NCI-H2081 (cell line): ENCODE results near the gene ZNF416.

ENCODE experiments used
- DNase-seq, 2 experiments: peaks; one replicate each; lab custom pipeline; 2025; lab: John Stamatoyannopoulos, UW

The ZNF416 gene

DNA sequence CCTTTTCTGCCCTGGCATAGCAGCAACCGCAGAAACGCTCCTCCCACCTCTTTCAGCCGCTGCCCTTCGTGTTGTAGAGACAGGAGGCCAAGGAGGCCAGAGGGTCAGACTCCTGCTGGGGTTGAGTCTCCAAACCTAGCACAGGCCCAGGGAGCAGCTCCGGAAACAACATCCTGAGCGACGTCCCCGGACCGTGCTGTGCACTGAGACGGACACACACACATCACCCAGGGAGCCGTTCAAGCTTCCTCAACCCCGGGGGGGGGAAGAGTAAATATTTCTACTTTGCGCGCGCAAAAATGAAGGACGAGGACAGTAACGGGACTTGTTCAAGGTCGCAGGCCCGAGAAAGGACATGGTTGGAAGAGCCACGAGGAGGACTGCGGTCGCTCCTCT is 19.7 kb downstream of the ZNF416 start:
- DNase-seq = no peak

DNA sequence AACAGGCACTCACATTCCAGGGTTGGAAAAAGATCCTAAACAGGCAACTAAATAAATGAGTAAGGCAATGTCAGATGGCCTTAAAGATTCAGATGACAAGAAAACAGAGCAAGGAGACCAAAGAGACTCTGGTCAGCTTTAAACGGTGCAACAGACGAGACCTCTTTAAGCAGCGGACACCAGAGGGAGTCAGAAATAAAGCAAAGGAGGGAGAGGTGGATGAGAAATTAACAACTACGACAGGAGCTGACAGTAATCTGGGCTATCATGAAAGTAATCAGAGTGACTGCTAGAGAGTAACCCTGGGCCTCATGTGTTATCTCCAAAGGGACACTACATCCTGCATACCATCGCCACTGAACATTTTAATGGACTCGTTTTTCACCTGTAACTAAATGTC is 20.2 kb downstream of the ZNF416 start:
- no peak for DNase-seq

DNA sequence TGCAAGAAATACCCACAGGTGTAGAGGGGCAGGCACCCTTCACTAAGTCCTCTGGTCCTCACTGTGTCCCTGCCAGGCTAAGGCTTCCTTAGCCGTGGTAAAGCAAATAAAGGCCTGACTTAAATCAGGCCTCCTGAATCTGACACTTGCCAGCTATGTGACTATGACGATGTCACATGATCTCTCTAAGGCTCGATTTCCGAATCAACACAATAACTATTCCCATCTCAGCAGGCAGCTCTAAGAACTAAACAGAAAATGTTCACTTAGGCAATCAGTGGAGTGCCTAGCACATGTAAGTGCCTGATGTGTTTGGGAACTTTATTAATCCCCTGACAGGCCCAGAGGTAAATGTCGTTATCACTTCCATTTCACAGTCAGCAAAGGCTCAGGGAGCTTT is 21.1 kb downstream of the ZNF416 start:
- no peak for DNase-seq

DNA sequence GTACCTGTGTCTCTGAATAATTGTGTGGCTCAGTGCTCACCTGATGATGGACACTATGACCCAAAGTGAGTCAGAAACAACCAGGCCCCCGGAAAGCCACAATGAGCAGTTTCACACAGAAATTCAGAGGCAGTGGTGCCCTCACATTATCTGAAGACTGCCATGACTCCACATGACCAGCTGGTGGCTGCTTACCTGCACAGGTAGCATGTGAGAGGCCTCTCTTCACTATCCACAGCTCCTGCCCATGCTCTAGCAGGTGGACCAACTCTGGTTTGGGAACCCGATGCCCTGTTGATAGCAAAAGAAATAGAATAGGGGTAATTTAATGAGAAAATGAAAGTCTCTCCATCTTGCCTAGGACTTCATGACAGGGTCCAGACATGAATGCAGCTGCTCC is 26.3 kb downstream of the ZNF416 start:
- DNase-seq = no peak

DNA sequence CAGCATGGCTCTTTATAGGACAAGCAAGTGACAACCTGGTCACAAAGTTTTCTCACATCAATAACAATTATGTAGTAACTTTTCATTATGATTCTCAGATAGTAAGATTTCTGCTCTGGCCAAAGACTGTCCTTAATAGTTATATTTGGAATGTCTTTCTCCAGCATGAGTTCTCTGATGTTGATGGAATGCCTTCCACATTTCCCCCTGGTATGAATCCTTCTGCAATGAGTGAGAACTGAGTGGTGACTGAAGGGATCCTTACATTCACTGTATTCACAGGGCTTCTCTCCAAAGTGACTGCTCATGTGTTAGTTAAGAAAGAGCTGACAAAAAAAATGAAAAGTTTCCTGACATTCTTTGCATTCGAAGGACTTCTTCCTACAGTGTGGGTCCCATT is 32.2 kb downstream of the ZNF416 start:
- DNase-seq = no peak

DNA sequence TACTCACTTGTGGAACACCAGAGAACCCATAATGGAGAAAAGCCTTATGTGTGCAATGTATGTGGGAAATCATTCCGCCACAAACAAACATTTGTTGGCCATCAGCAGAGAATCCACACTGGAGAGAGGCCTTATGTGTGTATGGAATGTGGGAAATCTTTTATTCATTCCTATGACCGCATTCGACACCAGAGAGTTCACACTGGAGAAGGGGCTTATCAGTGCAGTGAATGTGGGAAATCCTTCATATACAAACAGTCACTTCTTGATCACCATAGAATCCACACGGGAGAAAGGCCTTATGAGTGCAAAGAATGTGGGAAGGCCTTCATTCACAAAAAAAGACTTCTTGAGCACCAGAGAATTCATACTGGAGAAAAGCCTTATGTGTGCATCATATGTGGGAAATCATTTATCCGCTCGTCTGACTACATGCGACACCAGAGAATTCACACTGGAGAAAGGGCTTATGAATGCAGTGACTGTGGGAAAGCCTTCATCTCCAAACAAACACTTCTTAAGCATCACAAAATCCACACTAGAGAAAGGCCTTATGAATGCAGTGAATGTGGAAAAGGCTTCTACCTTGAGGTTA is 40.7 kb downstream of the ZNF416 start:
- DNase-seq = no peak

DNA sequence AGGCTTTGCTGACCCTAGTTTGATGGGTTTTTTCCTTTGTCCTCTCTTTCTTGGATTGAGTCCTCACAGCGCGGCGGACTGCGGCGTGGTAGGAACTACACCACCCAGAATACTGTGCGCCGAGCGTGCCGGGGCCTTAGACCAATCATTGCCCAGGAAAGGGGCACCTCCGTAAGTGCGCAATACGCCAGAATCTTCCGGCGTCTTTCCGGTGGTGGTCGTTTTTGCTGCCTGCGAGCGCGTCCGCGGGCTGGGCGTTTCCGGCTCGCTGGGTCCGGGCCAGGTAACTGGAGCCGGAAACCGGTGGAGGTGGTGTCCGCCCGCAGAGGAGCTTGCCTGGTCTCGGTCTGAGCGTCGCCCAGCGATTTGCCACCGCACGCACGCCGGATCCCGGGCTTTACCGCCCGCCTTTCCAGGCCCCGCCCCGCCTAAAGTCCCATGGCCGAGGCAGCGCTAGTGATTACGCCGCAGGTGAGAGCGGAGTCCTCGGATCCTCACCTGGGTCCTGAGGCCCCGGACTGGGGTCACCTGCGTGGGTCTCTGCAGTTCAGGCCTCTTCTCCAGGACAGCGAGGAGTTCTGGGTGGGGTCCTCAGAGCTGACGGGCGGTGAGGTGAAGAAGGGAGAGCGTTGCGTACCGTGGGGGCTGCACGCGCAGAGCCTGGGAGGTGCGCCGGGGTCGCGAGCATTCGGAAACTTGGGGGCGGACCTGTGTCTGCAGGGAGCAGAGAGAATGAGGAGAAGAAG is 51.4 kb downstream of the ZNF416 start, which contains the start of gene ZNF549:
Gene ZNF549, plus strand, starts transcription at position 221 of the 746 bp plus-strand sequence. Its CDS starts 218 bp downstream, at position 439.
- DNase-seq = peak; percentile 94 to 97
